NCI-H1694 treated with DMSO at 0.1 percent for 48 hours (cell line): ENCODE results near the gene PLEKHA1.

ENCODE experiments used
- DNase-seq: peaks from one replicate; lab custom pipeline; 2025; lab: John Stamatoyannopoulos, UW

Gene PLEKHA1

GRCh38 chr10:122480146-122480833 lies 105.8 kb downstream of the PLEKHA1 start:
- no peak for DNase-seq

- DNase-seq: no peak
Measured at GRCh38 chr10:122481296-122482056, 107.0 kb downstream of the PLEKHA1 start.
